ENCODE data around the gene PIGN.
"Not testable (repeated sequence)": the region's sequence is repeated elsewhere in the genome, so short reads cannot be mapped to it uniquely, and the experiment has no call there.

The PIGN gene

GRCh38 chr18:62066102-62066818 lies 120.6 kb downstream of the PIGN start:
- no peak for DNase-seq (ENCODE audit: low read depth, low spot score)

- no peak for DNase-seq (ENCODE audit: low read depth, low spot score)
These were observed 122.5 kb downstream of the PIGN start for GRCh38 chr18:62064361-62064760.

GRCh38 chr18:62061821-62062478 lies 124.9 kb downstream of the PIGN start:
- DNase-seq (ENCODE audit: low read depth, low spot score): no peak

- no peak for DNase-seq (ENCODE audit: low read depth, low spot score)
These were observed 126.0 kb downstream of the PIGN start for GRCh38 chr18:62060820-62061219.

GRCh38 chr18:62054929-62055498 lies 131.8 kb downstream of the PIGN start:
- no peak for DNase-seq (ENCODE audit: low read depth, low spot score)

- DNase-seq (ENCODE audit: low read depth, low spot score): no peak
These were observed 138.6 kb downstream of the PIGN start for GRCh38 chr18:62048279-62048678.

- DNase-seq (ENCODE audit: low read depth, low spot score): no peak
These were observed 141.5 kb downstream of the PIGN start for GRCh38 chr18:62045316-62045715.

GRCh38 chr18:62044490-62045000 lies 142.3 kb downstream of the PIGN start:
- no peak for DNase-seq (ENCODE audit: low read depth, low spot score)

GRCh38 chr18:62037989-62038778 lies 148.7 kb downstream of the PIGN start:
- DNase-seq (ENCODE audit: low read depth, low spot score): no peak

- no peak for DNase-seq (ENCODE audit: low read depth, low spot score)
These were observed 149.7 kb downstream of the PIGN start for GRCh38 chr18:62037012-62037742.

GRCh38 chr18:62034286-62034685 lies 152.6 kb downstream of the PIGN start:
- not testable (repeated sequence) for DNase-seq (ENCODE audit: low read depth, low spot score)

GRCh38 chr18:62033756-62034155 lies 153.1 kb downstream of the PIGN start:
- DNase-seq (ENCODE audit: low read depth, low spot score): no peak

GRCh38 chr18:62033207-62033606 lies 153.6 kb downstream of the PIGN start:
- DNase-seq (ENCODE audit: low read depth, low spot score): no peak

GRCh38 chr18:62030091-62030985 lies 156.5 kb downstream of the PIGN start:
- DNase-seq (ENCODE audit: low read depth, low spot score): no peak

GRCh38 chr18:62028715-62029114 lies 158.1 kb downstream of the PIGN start:
- DNase-seq (ENCODE audit: low read depth, low spot score): no peak

GRCh38 chr18:62027914-62028520 lies 158.8 kb downstream of the PIGN start:
- DNase-seq (ENCODE audit: low read depth, low spot score): no peak

- peak; percentile 30 for DNase-seq (ENCODE audit: low read depth, low spot score)
These were observed 160.3 kb downstream of the PIGN start for GRCh38 chr18:62026586-62026985.

- no peak for DNase-seq (ENCODE audit: low read depth, low spot score)
These were observed 161.9 kb downstream of the PIGN start for GRCh38 chr18:62024983-62025382.

GRCh38 chr18:62023536-62023935 lies 163.3 kb downstream of the PIGN start:
- DNase-seq (ENCODE audit: low read depth, low spot score): no peak

- DNase-seq (ENCODE audit: low read depth, low spot score): no peak
These were observed 168.2 kb downstream of the PIGN start for GRCh38 chr18:62018759-62019041.

All from iPS DF 19.7 (cell line).